ENCODE data around the gene SETD7.
"Not testable (repeated sequence)": the region's sequence is repeated elsewhere in the genome, so short reads cannot be mapped to it uniquely, and the experiment has no call there.

SETD7 gene

DNA sequence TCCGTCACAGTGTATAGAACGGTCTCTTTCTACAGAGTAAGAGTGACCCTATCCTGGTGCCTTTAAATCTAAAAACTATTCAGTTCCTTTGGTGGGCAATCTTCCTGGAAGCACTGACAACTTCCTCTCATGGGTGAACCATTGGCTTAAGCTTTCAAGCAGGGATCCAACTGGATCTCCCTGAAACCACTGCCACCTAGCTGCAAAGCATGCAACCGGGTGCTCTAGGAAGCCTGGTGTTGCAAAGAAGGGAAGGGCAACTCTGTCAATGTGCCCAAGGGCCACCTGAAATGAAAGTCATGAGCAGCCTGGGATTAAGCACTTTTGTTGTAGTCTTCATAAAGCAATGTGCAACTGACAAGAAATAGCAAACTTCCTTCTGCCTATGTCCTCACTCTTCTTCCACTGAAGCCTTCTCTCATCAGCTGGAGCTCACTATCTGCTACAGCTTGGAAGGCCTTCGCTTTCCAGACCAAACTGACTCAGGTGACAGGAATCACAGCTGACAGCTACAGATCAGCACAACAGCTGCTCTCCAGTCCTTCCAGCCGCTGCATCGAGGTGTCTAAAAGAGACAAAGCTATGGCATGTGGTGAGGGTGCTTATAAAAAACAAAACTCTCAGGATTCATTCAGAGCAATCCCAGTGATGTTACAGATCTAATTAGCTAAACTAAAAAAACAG, 46.1 kb downstream of the SETD7 start:
- DNase-seq (ENCODE audit: low read depth, low spot score): no peak

DNA sequence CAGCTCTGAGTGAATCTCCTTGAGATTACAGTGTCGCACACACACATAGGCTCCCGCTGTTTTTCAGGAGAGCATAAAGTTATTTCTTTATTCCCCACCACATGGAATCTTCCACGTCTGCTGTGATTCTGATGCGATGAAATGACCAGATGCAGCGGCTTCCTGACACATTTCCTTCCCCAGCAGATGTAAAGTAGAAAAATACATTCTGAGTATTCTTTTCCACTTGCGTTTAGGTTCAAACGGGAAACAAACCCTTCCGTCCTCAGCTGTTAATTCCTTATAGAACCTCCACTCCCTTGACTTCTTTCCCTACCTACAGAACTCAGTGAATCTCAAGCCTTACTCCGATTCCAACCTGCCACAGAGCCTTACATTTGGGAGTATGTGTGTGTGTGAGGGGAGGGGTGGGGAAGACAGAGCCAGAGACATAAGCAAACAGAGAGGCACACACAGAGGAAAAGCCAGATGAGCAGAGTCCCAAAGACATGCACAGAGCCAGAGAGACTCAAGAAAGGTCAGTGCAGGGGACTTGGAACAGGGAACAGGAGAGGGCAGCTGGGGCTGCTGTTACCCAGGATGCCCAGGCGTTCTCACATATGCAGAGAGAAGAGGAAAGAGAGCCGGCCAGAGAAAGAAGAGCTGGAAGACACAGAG, 47.3 kb downstream of the SETD7 start:
- no peak for DNase-seq (ENCODE audit: low read depth, low spot score)

DNA sequence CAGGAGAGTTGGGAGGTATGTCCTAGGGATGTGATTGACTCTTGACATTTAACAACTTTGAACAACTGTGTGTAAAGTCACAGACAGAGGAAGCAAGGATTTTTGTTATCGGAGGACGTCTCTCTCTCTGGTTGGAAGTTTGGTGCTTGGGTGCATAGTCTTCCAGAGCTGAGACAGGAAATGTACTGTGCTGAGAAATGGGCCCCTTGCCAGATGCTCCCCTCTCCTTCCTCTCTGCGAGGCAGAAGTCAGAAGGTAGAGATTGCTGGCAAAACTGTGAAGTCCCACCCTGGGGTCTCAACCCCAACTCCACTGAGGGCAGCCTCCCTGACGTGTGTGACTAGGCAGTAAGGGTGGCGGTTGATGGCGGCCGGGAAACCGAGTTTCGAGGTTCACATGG, 49.2 kb downstream of the SETD7 start:
- DNase-seq (ENCODE audit: low read depth, low spot score): no peak

DNA sequence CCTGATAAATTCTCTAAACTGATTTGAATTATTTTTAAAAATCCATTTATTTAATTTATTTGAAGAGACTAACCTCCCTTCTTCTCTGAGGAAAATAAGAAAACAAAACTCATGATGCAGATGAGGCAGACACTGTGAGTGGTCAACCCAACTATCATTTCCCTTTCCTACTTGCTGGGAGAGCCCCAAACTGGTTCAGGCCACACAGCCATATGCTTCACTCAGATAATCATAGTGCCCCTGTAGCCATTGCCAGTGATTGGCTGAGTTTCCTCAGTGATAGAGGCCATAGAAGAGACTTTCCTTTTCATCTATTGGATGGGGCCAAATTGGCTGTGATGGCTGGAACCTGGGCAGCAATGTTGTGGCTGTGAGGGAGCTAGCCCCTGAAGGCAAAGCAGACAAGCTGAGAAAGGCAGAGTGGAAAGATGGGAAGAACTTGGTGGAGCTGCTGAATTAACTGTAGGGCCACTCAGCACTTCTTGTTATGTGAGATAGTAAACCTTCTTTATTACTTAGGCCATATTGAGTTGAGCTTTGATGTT, 52.3 kb downstream of the SETD7 start:
- DNase-seq (ENCODE audit: low read depth, low spot score): no peak

DNA sequence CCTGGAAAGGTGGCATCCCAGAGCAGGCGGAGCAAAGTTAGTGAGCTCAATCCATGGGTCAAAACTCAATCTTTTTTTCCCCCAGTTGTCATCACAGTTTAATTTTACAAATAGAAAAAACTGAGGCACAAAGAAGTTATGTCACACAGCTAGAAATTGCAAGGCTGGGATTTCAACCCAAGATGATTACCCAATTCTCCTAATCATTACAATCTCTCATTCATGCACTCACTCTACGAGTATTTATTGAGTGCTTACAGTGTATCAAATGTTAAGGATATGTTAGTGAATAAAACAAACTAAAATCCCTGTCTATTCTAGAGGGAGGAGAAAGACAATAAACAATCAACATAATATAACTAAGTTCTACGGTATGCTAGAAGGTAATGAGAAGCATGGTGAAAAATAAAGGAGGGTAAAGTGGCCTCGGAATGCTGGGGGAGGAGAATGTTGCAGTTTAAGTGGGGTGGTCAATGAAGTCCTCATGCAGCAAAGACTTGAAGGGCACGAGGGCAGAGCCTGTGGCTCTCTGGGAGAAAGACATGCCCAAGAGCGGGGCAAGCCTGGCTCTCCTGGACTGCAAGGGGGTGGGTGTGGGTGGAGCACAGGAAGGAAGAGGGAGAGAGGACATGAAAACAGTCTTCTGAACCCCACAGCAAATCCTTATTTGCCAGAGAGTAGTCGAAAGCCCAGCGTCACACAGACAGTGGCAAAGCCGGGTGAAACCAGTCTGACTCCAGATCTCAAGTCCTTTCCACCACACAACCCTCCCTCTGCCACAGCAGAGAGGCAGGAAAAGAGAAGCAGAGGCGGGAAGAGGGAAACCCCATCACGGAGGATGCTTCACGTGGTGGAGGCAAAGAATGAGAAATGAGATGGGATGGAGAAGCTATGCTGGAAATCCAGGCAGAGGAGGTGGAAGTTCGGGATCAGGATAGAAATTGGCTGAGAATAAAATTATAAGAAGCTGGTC, 53.8 kb downstream of the SETD7 start:
- no peak for DNase-seq (ENCODE audit: low read depth, low spot score)

DNA sequence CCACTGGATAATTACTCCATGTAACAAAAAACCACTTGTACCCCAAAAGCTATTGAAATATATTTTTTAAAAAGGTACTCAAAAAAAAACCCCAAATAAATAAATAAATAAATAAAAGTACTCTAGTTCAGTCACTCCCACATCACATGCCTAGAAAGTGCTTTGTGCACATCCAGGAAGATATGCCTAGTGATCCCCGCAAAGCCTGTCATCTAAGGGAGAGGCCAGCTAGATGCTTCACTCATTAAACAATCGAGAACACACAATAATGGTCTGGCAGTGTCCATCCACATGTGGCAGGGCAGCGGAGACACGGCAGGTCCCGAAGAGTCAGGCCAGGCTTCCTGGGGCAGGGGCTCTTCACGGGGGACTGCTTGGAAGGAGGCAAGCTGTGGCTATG, 54.5 kb downstream of the SETD7 start:
- DNase-seq (ENCODE audit: low read depth, low spot score): no peak

DNA sequence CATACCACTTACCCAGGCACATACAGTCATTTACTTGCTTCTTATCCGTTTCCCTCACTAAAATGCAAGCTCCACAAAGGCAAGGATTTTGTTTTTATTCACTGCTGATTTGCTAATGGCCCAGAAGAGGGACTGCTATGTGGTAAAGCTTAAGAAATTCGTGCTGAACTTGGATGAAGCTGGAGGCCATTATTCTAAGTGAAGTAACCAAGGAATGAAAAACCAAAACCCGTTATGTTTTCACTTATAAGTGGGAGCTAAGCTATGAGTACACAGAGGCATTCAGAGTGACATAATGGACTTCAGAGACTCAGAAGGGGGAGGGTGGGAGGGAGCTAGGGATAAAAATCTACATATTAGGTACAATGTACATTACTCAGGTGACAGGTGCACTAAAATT, 54.9 kb downstream of the SETD7 start:
- no peak for DNase-seq (ENCODE audit: low read depth, low spot score)

DNA sequence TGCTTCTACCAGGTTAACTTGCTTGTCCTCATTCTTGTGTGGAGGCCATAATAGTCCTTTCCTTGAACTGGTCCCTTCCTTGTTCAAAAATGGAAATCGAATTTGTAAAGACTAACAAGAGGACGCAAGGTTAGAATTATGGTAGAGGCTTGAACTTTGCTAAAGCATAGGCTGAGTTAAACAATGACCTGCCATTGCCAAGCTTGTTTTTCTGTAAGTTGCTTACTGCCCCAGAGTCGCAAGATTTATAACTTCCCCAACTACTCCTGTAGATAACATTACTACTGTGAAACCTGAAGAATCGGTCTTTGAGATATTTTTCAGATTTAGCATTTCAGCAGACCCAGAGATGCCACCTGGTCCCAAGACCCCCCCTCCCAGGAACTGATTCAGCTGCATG, 56.8 kb downstream of the SETD7 start:
- no peak for DNase-seq (ENCODE audit: low read depth, low spot score)

DNA sequence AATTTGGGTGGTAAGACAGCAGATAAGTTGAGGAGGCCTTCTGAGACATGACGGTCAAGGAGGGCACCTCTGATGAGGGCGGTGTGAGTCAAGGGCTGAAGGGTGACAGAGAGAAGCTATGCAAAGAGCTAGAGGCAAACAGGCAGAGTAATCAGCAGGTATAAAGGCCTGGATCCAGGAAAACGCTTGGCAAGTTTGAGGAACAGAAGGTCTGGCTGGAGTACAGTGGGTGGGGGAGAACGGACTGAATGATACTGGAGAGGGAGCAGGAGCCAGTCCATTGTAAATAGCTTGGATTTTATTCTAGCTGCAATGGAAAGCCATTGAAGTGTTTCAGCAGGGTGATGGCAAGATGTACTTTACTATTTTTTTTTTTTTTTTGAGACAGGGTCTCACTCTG, 62.8 kb downstream of the SETD7 start:
- no peak for DNase-seq (ENCODE audit: low read depth, low spot score)

DNA sequence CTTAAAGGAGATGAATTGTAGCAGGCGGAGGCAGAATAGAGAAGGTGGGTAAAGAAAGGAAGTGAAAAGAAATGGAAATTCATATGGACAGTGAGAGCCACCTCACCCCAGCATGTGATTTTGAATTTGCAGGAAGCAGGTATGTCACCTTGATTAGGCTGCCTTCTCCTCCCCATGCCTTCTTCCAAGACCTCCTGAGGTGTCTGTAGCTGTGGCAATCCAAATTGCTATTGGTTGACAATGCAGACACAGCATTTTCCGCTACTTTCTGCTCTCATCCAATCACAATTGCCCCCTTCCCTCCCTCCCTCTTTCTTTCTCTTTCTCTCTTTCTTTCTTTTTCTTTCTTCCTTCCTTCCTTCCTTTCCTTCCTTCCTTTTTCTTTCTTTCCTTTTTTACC, 63.6 kb downstream of the SETD7 start:
- DNase-seq (ENCODE audit: low read depth, low spot score): no peak

DNA sequence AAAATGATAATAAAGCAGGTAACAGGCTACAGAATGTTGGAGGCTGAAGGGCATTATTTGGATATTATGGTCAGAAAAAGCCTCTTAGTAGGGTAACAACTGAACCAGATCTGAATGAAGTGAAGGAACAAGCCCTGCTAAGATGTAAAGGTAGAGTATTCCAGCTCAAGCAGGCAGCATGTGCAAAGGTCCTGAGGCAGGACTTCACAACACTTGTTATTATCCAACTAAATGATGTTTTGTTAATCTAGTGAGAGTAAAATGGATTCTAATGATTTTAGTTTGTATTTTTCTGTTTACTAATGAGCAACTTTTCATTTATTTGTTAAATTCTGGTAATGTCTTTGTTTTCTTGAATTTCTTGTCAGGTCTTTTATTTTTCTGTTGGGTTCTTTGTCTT, 66.4 kb downstream of the SETD7 start:
- no peak for DNase-seq (ENCODE audit: low read depth, low spot score)

DNA sequence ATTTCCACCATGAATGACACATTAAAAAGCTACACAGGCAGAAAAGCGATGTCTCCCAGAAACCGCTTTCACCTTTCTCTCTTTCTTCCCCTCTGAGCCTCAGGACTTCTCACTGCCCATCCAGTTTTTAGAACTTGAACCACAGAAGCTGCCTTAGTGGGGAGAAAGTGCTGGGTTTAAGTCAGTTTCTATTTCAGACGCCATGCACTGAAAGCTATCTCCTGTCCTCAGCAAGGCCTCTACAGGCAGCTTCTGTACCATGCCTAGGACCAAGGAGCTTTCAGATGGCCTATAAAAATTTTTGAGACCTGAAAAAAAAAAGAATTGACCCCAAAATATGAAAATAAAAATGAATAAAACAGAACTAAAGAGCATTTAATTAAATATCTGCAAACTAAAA, 67.6 kb downstream of the SETD7 start:
- no peak for DNase-seq (ENCODE audit: low read depth, low spot score)

DNA sequence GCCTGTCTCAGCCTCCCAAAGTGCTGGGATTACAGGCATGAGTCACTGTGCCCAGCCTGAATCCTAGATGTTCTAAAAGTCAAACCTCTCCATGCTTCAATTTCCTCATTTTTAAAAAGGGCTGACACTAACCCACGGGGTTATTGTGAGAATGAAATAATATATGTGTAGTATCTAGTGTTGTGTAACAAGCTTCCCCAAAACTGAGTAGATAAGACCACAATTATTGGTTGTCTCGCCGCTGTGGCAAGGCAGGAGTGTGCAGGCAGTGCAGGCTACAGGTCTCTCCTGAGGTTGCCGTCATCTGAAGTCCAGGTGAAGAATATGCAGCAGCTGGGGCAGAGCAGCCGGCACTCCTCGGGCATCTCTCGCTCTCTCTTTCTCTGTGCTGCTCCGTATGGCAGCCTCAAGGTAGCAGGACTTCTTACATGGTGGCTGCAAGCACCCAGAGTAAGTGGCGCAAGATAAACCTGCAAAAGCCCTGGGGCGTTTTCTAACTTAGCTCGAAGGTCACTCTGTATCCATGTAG, 71.2 kb downstream of the SETD7 start:
- DNase-seq (ENCODE audit: low read depth, low spot score): no peak

DNA sequence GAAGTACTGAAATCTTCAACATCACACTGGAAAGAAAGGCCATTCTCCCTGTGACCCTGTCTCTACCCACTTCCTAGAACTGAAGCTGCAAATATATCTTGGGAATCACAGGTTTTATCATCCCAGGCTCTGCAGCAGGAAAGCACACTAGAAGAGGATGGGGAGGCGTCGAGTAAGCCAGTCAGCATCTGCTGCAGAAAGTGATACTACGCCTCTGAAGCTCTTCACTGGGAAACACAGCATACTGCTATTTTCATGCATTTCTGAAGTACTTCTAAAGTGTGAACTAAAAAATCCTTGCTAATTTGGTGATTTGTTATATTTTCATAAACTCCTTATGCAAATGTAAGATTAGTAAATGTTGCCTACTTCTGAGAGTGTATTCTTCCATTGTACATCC, 73.0 kb downstream of the SETD7 start:
- no peak for DNase-seq (ENCODE audit: low read depth, low spot score)

DNA sequence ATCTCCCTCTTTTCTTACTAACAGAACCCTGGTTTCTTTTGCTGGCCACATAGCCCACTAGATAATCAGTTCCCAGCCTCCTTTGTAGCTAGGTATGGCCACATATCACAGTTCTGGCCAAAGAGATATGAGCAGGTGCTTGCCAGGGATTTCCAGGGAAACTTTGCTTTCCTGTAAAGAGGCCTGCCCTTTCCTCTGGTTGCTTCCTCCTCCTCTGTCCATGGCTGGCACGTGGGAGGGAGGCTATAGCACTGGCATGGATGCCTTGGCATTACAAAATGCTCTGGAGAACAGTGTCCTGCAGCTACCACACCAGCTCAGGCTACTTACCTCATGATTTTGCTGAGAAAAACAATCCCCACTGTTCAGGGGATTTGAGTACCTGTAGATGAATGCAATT, 74.6 kb downstream of the SETD7 start:
- DNase-seq (ENCODE audit: low read depth, low spot score): no peak

DNA sequence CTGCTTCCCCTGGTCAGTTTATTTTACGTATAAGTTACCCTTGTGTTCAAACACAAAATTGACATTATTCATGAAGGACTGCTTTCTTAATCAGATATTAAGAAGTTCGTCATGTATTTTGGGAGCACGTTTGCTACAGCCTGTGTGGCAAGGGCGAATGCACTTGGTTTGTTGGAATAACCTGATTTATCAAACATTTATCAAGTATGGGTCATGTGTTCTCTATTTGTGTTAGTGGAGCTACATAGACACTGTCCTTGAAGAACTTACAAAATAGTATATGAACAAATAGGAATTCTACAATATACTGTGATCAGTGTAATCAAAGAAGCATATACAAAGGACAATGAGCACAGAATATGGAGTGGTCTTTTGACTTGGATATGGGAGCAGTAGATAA, 79.7 kb downstream of the SETD7 start:
- no peak for DNase-seq (ENCODE audit: low read depth, low spot score)

DNA sequence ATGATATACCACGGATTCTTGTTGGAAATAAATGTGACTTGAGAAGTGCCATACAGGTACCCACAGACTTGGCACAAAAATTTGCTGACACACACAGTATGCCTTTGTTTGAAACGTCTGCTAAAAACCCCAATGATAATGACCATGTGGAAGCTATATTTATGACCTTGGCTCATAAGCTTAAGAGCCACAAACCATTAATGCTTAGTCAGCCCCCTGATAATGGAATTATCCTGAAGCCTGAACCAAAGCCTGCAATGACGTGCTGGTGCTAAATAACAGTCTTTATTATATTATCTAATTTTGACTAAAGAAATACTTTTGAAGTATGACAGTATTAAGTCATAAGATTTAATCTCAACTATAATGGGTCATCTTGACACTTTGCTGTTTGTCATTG, 83.2 kb downstream of the SETD7 start:
- no peak for DNase-seq (ENCODE audit: low read depth, low spot score)

DNA sequence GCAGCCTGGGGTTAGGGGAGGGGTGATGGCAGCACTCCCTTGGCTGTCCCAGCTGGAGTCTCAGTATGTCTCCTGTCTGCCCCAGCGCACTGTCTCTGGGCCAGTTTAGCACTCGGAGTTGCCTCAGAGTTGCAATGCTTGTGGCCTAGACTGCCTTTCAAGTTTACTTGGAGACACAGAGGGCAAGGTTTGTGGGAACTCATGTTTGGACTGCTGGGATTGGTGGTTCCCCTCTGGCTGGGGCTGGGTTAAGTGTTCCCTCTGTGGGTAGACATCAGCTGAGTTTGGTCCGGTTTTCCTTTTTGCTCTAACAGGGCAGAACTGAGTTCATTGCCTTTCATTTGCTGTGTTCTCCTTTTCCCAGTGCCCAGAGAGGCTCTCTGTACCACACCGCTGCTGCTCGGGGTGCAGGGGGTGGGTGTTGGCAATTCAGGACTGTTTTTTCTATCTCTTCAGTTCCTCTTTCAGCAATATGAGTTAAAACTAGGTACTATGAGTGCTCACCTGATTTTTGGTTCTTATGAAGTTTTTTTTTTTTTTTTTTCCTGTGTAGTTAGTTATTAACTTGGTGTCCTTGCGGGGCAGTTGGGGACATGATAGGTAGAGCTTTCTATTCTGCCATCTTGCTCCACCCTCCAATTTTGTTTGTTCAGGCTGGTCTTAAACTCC, 84.9 kb downstream of the SETD7 start:
- no peak for DNase-seq (ENCODE audit: low read depth, low spot score)

DNA sequence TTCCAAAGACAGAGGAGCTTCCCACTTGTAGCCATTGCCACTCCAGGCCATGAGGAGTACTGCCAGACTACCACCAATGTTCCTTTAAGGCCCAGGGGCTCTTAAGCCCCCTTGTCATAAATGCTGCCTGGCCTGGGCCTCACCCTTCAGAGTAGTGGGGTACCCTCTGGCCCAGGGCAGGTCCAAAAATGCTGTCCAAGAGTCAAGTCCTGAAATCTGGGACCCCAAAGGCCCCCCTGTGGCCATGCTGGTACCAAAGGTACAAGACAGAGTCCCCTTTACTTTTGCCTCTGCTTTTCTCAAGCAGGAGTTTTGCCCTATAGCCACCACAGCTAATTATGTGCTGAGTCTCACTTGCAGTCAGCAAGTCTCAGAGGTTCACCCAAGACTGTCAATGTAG, 85.7 kb downstream of the SETD7 start:
- DNase-seq (ENCODE audit: low read depth, low spot score): no peak

DNA sequence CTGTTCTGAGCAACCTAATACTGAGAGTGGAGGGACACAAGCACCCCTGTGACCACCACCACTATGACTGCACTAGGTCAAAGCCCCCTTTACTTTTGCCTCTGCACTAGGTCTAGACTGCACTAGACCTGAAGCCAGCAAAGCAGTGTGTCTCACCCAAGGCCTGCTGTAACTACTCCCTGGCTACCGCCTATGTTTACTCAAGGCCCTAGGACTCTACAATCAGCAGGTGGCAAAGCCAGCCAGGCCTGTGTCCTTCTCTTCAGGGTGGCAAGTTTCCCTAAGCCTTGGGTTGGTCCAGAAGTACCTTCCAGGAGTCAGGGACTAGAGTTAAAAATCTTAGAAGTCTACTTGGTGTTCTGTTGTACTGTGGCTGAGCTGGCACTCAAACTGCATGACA, 86.2 kb downstream of the SETD7 start:
- DNase-seq (ENCODE audit: low read depth, low spot score): no peak

DNA sequence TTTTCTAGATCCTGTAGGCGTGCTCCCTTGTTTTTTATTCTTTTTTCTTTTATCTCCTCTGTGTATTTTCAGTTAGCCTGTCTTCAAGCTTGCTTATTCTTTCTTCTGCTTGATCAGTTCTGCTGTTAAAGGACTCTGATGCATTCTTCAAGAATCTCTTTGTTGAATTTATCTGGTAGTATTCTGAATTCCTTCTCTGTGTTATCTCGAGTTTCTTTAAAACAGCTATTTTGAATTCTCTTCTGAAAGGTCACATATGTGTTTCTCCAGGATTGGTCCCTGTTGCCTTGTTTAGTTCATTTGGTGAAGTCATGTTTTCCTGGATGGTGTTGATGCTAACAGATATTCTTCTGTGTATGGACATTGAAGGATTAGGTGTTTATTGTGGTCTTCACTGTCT, 86.8 kb downstream of the SETD7 start:
- DNase-seq (ENCODE audit: low read depth, low spot score): no peak

DNA sequence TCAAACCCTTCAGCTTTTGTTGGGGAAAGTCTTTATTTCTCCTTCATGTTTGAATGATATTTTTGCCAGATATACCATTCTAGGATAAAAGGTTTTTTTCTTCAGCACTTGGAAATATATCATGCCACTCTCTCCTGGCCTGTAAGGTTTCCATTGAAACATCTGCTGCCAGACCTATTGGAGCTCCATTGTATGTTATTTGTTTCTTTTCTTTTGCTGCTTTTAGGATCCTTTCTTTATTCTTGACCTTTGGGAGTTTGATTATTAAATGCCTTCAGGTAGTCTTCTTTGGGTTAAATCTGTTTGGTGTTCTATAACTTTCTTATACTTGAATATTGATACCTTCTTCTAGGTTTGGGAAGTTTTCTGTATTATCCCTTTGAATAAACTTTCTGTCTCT, 87.3 kb downstream of the SETD7 start:
- not testable (repeated sequence) for DNase-seq (ENCODE audit: low read depth, low spot score)

All from brain pericyte (primary cell).